HCT116 (cell line): Measurements from ENCODE around the gene EIF3I. TPM values are rescaled to one million over a fixed set of nuclear protein-coding genes. Genes with fewer than 3 reads are reported as not detected.

Experiments
- ATAC-seq: fragments of 200-7000 bp; cut with Tn5 transposase; 2 replicates; pipeline ENCODE4 v1.9.1; 2020; ENCODE audit warnings: mild to moderate bottlenecking, moderate library complexity
- BruUV-seq: library from RNA; stranded (reverse); fragments of 400-500 nt; replicated peaks from 2 replicates; lab custom pipeline; 2021; lab: Mats Ljungman, UMichigan
- CTCF ChIA-PET: fragments of 300-600 bp; sonication (Branson Sonifier 250); formaldehyde crosslinking; loops from one replicate; lab custom pipeline; 2021; ENCODE audit warnings: antibody characterized with exemption; lab: Charles Lee
- POLR2A ChIA-PET: fragments of 300-600, 350-600 bp; sonication (Branson Sonifier 250); formaldehyde crosslinking; loops from one replicate; lab custom pipeline; 2021; ENCODE audit warnings: antibody characterized with exemption; lab: Charles Lee
- RAD21 ChIA-PET, 2 experiments: fragments of 300-600 bp; sonication (Branson Sonifier 250); formaldehyde crosslinking; loops; one replicate each; lab custom pipeline; 2023; ENCODE audit warnings: low total read pairs in 2 of 2; ENCODE audit not compliant: uncharacterized antibody in 2 of 2, unreplicated experiment in 2 of 2, low non-redundant PET in 1 of 2; lab: Charles Lee
- DNase-seq: peaks from one replicate; pipeline ENCODE4 v3.0.0-alpha.2; 2010; ENCODE audit warnings: low read depth, low spot score
- H2AFZ ChIP-seq: fragments of 200-600 bp; shearing (Covaris generic), sonication (generic); 2 replicates; pipeline ENCODE4 v1.6.1; 2017; ENCODE audit warnings: low read depth, mixed run types, mixed read lengths, antibody characterized with exemption, low read length; ENCODE audit not compliant: poor library complexity, severe bottlenecking
- H3K27ac ChIP-seq: 2 replicates; pipeline ENCODE4 v1.5.1; 2012; ENCODE audit warnings: low read depth, low read length
- H3K27me3 ChIP-seq: fragments of 200-600 bp; sonication (generic); 2 replicates; pipeline ENCODE4 v1.6.1; 2016; ENCODE audit warnings: mixed run types, low read length, mixed read lengths; ENCODE audit not compliant: insufficient read depth
- H3K36me3 ChIP-seq, 2 experiments: fragments of 200-500 bp in 1 of 2; fragments of 200-600 bp in 1 of 2; sonication (Bioruptor generic) in 1 of 2; sonication (generic) in 1 of 2; 2 replicates each; pipeline versions ENCODE4 v1.5.1 to v1.6.1; 2014 to 2016; ENCODE audit warnings: low read length in 2 of 2, inconsistent platforms in 1 of 2, mixed read lengths in 1 of 2, mixed run types in 1 of 2; ENCODE audit not compliant: insufficient read depth in 2 of 2, control insufficient read depth in 1 of 2
- H3K4me1 ChIP-seq, 2 experiments: fragments of 200-600 bp in 1 of 2; sonication (generic) in 1 of 2; 2 replicates each; pipeline versions ENCODE4 v1.5.1 to v1.6.1; 2012 to 2017; ENCODE audit warnings: low read length in 2 of 2, inconsistent platforms in 1 of 2, mild to moderate bottlenecking in 1 of 2, mixed read lengths in 1 of 2, mixed run types in 1 of 2, moderate library complexity in 1 of 2; ENCODE audit not compliant: insufficient read depth in 2 of 2, control insufficient read depth in 1 of 2
- H3K4me2 ChIP-seq: fragments of 200-600 bp; sonication (generic); 2 replicates; pipeline ENCODE4 v1.6.1; 2017; ENCODE audit warnings: mixed run types, low read length, mixed read lengths
- H3K4me3 ChIP-seq, 2 experiments: fragments of 200-600 bp in 1 of 2; sonication (generic) in 1 of 2; replicated peaks in 1 of 2; 2 replicates each; pipeline ENCODE4 v1.5.1; 2011 to 2016; ENCODE audit warnings: low read length in 2 of 2, control low read depth in 1 of 2, low read depth in 1 of 2, mild to moderate bottlenecking in 1 of 2, mixed read lengths in 1 of 2, mixed run types in 1 of 2
- H3K79me2 ChIP-seq: fragments of 200-600 bp; sonication (generic); 2 replicates; pipeline ENCODE4 v1.6.1; 2017; ENCODE audit warnings: mild to moderate bottlenecking, mixed run types, low read length, moderate library complexity, mixed read lengths; ENCODE audit not compliant: insufficient read depth
- H3K9ac ChIP-seq: fragments of 200-600 bp; sonication (generic); 2 replicates; pipeline ENCODE4 v1.6.1; 2016; ENCODE audit warnings: low read length, mixed read lengths
- H3K9me2 ChIP-seq: fragments of 200-600 bp; sonication (generic), shearing (Covaris generic); 2 replicates; pipeline ENCODE4 v1.6.1; 2017; ENCODE audit warnings: mixed run types, mild to moderate bottlenecking, moderate library complexity; ENCODE audit not compliant: insufficient read depth
- H3K9me3 ChIP-seq, 2 experiments: fragments of 200-500 bp in 1 of 2; fragments of 200-600 bp in 1 of 2; sonication (Bioruptor generic) in 1 of 2; sonication (generic) in 1 of 2; 2 replicates each; pipeline ENCODE4 v1.6.1; 2014 to 2017; ENCODE audit warnings: low read length in 2 of 2, mixed read lengths in 2 of 2, inconsistent platforms in 1 of 2, low read depth in 1 of 2, mild to moderate bottlenecking in 1 of 2, mixed run types in 1 of 2, moderate library complexity in 1 of 2; ENCODE audit not compliant: control insufficient read depth in 1 of 2, insufficient read depth in 1 of 2
- H4K20me1 ChIP-seq: fragments of 200-600 bp; sonication (generic), shearing (Covaris generic); 2 replicates; pipeline ENCODE4 v1.6.1; 2017; ENCODE audit warnings: mixed run types, mild to moderate bottlenecking, moderate library complexity; ENCODE audit not compliant: insufficient read depth
- ATF3 ChIP-seq: IDR thresholded peaks from 2 replicates; pipeline ENCODE4 v1.6.1; 2012
- CBX3 ChIP-seq: IDR thresholded peaks from 2 replicates; pipeline ENCODE4 v1.6.1; 2012; ENCODE audit warnings: low read depth
- CTCF ChIP-seq, 3 experiments: fragments of 200-600 bp in 1 of 3; sonication (generic) in 1 of 3; IDR thresholded peaks in 2 of 3; conservative IDR thresholded peaks in 1 of 3; 2 replicates each; pipeline ENCODE4 v1.5.1; 2012 to 2017; ENCODE audit warnings: low read depth in 2 of 3, low read length in 2 of 3, antibody characterized with exemption in 1 of 3, borderline replicate concordance in 1 of 3, control low read depth in 1 of 3, mild to moderate bottlenecking in 1 of 3, mixed read lengths in 1 of 3, mixed run types in 1 of 3, moderate library complexity in 1 of 3; ENCODE audit not compliant: insufficient read depth in 1 of 3
- EGR1 ChIP-seq: IDR thresholded peaks from 2 replicates; pipeline ENCODE4 v1.6.1; 2012; ENCODE audit warnings: low read depth
- ELF1 ChIP-seq: IDR thresholded peaks from 2 replicates; pipeline ENCODE4 v1.6.1; 2012; ENCODE audit warnings: low read depth, borderline replicate concordance
- EZH2 ChIP-seq: fragments of 200-600 bp; sonication (generic); IDR thresholded peaks from 2 replicates; pipeline ENCODE4 v1.6.1; 2017; ENCODE audit warnings: antibody characterized with exemption, mixed run types
- EZH2phosphoT487 ChIP-seq: fragments of 200-600 bp; IDR thresholded peaks from 2 replicates; pipeline ENCODE4 v1.6.1; 2018; ENCODE audit warnings: antibody characterized with exemption, borderline replicate concordance
- JUND ChIP-seq: IDR thresholded peaks from 2 replicates; pipeline ENCODE4 v1.6.1; 2012
- MAX ChIP-seq: IDR thresholded peaks from 2 replicates; pipeline ENCODE4 v1.6.1; 2012
- POLR2A ChIP-seq: IDR thresholded peaks from 2 replicates; pipeline ENCODE4 v1.7.0; 2011; ENCODE audit warnings: borderline replicate concordance; ENCODE audit not compliant: insufficient read depth, insufficient read length; ENCODE audit errors: extremely low read depth
- RAD21 ChIP-seq: IDR thresholded peaks from 2 replicates; pipeline ENCODE4 v1.6.1; 2012; ENCODE audit warnings: low read depth, mild to moderate bottlenecking
- SIN3A ChIP-seq: IDR thresholded peaks from 2 replicates; pipeline ENCODE4 v1.6.1; 2012; ENCODE audit warnings: low read depth
- SP1 ChIP-seq: IDR thresholded peaks from 2 replicates; pipeline ENCODE4 v1.6.1; 2012; ENCODE audit warnings: low read depth
- TCF7L2 ChIP-seq: IDR thresholded peaks from 2 replicates; pipeline ENCODE4 v1.7.0; 2011; ENCODE audit warnings: borderline replicate concordance, inconsistent platforms; ENCODE audit not compliant: insufficient read depth, insufficient read length; ENCODE audit errors: extremely low read depth
- YY1 ChIP-seq: IDR thresholded peaks from 2 replicates; pipeline ENCODE4 v1.6.1; 2011; ENCODE audit warnings: low read length, low read depth, moderate library complexity, mild to moderate bottlenecking; ENCODE audit not compliant: insufficient replicate concordance; ENCODE audit errors: extremely low read depth
- ZBTB33 ChIP-seq: IDR thresholded peaks from 2 replicates; pipeline ENCODE4 v1.6.1; 2011; ENCODE audit warnings: mild to moderate bottlenecking, low read length, moderate library complexity; ENCODE audit not compliant: insufficient replicate concordance; ENCODE audit errors: extremely low read depth
- ZFX ChIP-seq: fragments of 450-650 bp; IDR thresholded peaks from 2 replicates; pipeline ENCODE4 v1.6.1; 2017
- ZNF274 ChIP-seq: fragments of 200-500 bp; sonication (Bioruptor generic); IDR thresholded peaks from 2 replicates; pipeline ENCODE4 v1.6.1; 2014; ENCODE audit warnings: mild to moderate bottlenecking, low read depth, low read length, inconsistent platforms
- intact Hi-C: fragments of 100-400 bp; cut with micrococcal nuclease; formaldehyde crosslinking; loops from 2 replicates; pipeline ENCODE4 v1.10.0; 2022
- total RNA-seq: library from RNA; stranded (reverse); gene quantifications from one replicate; pipeline ENCODE4 v1.2.1, GENCODE V29; 2021; ENCODE audit not compliant: unreplicated experiment

EIF3I gene
- total RNA-seq, 1 experiment from 2014 or later, result 323 TPM

- Histone ChIP-seq H3K4me1 (peaks cover 4 to 9% of the 10 kb centered on the region in 2 experiments; a peak in 2 of 4 replicates), H3K9ac (no peak overlapping the region), H3K79me2 (no peaks in the 10 kb centered on the region), H3K27me3 (no peaks in the 10 kb centered on the region), H3K27ac (no peak overlapping the region), H3K4me2 (peak overlapping the region; percentile 6; the same call in 1 of the 2 replicates), H3K36me3 (no peaks in the 10 kb centered on the region), H3K9me3 (no peaks in the 10 kb centered on the region), H3K4me3 (no peak overlapping the region), H3K9me2 (no peaks in the 10 kb centered on the region), H4K20me1 (no peaks in the 10 kb centered on the region), H2AFZ (no peak overlapping the region)
- POLR2A ChIA-PET, result interaction anchor here (0.6 kb wide), 1 partner anchor 9 kb away, joined by 3 read pairs; no protein-coding TSS in a partner anchor
- peak; percentile 83 for ATAC-seq
- RAD21 ChIA-PET, result no interaction called here
- DNase-seq, result no peak
- intact Hi-C loops, result no loop called here
- CTCF ChIA-PET, result no interaction called here
- BruUV-seq, result no TSS peak
- TF ChIP-seq ZFX (no peak), EZH2phosphoT487 (no peak), TCF7L2 (no peak), CBX3 (no peak), YY1 (no peak), SP1 (no peak), ZNF274 (no peak), RAD21 (no peak), EGR1 (no peak), POLR2A (no peak), JUND (no peak), SIN3A (no peak), MAX (no peak), ATF3 (no peak), CTCF (IDR thresholded peaks at IDR 0.05 in 2 of 3, conservative IDR thresholded peaks at IDR 0.05 in 1 of 3; ENCODE audit: borderline replicate concordance in 1 of 3, insufficient read depth in 1 of 3, low read depth in 2 of 3, low read length in 2 of 3) (no peak), ZBTB33 (no peak), EZH2 (no peak), ELF1 (no peak)
Observed at GRCh38 chr1:32273391-32274208, 51.4 kb downstream of the EIF3I start.
